H1 (cell line): ENCODE measurements around the gene RDH11.

Experiments used
- CBX5 ChIP-seq: fragments of 300-800, 300-1000 bp; sonication (generic); IDR thresholded peaks from 2 replicates; pipeline ENCODE4 v1.7.1; 2016; ENCODE audit warnings: antibody characterized with exemption, low read length, low read depth
- CHD2 ChIP-seq: IDR thresholded peaks from 2 replicates; pipeline ENCODE4 v1.6.1; 2012; ENCODE audit warnings: low read length, improper control_type of control experiment
- CREB1 ChIP-seq: IDR thresholded peaks from 2 replicates; pipeline ENCODE4 v1.6.1; 2012; ENCODE audit warnings: inconsistent platforms
- GTF2F1 ChIP-seq: IDR thresholded peaks from 2 replicates; pipeline ENCODE4 v1.6.1; 2012; ENCODE audit warnings: low read depth, low read length, improper control_type of control experiment, borderline replicate concordance
- HDAC2 ChIP-seq, 2 experiments: fragments of 300-600 bp in 1 of 2; sonication (generic) in 1 of 2; IDR thresholded peaks; 2 replicates each; pipeline ENCODE4 v1.6.1; 2011 to 2012; ENCODE audit warnings: low read depth in 2 of 2, low read length in 2 of 2, mild to moderate bottlenecking in 2 of 2, moderate library complexity in 2 of 2, borderline replicate concordance in 1 of 2, inconsistent platforms in 1 of 2
- KDM1A ChIP-seq: fragments of 200-600, 300-600 bp; sonication (generic); IDR thresholded peaks from 2 replicates; pipeline ENCODE4 v1.7.1; 2016; ENCODE audit warnings: mild to moderate bottlenecking, low read length, borderline replicate concordance
- POLR2A ChIP-seq, 2 experiments: IDR thresholded peaks; 1 replicate in 1 of 2; 2 replicates in 1 of 2; pipeline ENCODE4 v1.6.1; 2011; ENCODE audit warnings: low read depth in 2 of 2, low read length in 2 of 2, mild to moderate bottlenecking in 2 of 2; ENCODE audit errors: control extremely low read depth in 1 of 2
- SIN3A ChIP-seq, 2 experiments: IDR thresholded peaks in 1 of 2; conservative IDR thresholded peaks in 1 of 2; 2 replicates each; pipeline ENCODE4 v1.6.1; 2011 to 2012; ENCODE audit warnings: low read length in 2 of 2, improper control_type of control experiment in 1 of 2, low read depth in 1 of 2, mild to moderate bottlenecking in 1 of 2
- SIX5 ChIP-seq: IDR thresholded peaks from 2 replicates; pipeline ENCODE4 v1.6.1; 2011; ENCODE audit warnings: mild to moderate bottlenecking, low read depth, low read length
- TF ChIP-seq, protein P1 (sequence below), 3 experiments: IDR thresholded peaks; 1 replicate in 2 of 3; 2 replicates in 1 of 3; pipeline versions ENCODE4 v1.5.1 to v1.6.1; 2011; ENCODE audit warnings: low read length in 3 of 3, mild to moderate bottlenecking in 3 of 3, inconsistent platforms in 2 of 3, low read depth in 1 of 3, moderate library complexity in 1 of 3; ENCODE audit not compliant: insufficient read depth in 1 of 3; ENCODE audit errors: control extremely low read depth in 1 of 3
- TF ChIP-seq, protein P2 (sequence below): IDR thresholded peaks from 2 replicates; pipeline ENCODE4 v1.6.1; 2012; ENCODE audit warnings: inconsistent platforms
- TF ChIP-seq, protein P3 (sequence below): IDR thresholded peaks from 2 replicates; pipeline ENCODE4 v1.6.1; 2012; ENCODE audit warnings: inconsistent platforms

DNA sequence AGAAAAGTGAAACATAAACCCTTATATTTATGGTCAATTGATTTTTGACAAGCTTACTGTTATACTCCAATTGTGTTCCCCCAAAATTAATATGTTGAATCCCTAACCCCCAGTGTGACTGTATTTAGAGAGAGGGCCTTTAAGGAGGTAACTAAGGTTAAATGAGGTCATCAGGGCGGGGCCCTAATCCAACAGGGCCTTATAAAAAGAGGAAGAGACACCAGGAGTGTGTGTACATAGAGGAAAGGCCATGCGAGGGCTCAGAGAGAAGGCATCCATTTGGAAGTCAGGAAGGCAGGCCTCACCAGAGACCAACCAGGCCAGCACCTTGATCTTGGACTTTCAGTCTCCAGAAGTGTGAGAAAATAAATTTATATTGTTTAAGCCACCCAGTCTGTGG lies 14.6 kb downstream of the RDH11 start:
- TF ChIP-seq GTF2F1: no peak
- no peak for TF ChIP-seq CREB1
- TF ChIP-seq POLR2A (IDR thresholded peaks at IDR 0.05; ENCODE audit: control extremely low read depth in 1 of 2, low read depth in 2 of 2, low read length in 2 of 2): no peak
- TF ChIP-seq, protein P1, sequence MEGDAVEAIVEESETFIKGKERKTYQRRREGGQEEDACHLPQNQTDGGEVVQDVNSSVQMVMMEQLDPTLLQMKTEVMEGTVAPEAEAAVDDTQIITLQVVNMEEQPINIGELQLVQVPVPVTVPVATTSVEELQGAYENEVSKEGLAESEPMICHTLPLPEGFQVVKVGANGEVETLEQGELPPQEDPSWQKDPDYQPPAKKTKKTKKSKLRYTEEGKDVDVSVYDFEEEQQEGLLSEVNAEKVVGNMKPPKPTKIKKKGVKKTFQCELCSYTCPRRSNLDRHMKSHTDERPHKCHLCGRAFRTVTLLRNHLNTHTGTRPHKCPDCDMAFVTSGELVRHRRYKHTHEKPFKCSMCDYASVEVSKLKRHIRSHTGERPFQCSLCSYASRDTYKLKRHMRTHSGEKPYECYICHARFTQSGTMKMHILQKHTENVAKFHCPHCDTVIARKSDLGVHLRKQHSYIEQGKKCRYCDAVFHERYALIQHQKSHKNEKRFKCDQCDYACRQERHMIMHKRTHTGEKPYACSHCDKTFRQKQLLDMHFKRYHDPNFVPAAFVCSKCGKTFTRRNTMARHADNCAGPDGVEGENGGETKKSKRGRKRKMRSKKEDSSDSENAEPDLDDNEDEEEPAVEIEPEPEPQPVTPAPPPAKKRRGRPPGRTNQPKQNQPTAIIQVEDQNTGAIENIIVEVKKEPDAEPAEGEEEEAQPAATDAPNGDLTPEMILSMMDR (IDR thresholded peaks at IDR 0.05; ENCODE audit: control extremely low read depth in 1 of 3, insufficient read depth in 1 of 3, low read depth in 1 of 3, low read length in 3 of 3): no peak
- TF ChIP-seq, protein P2, sequence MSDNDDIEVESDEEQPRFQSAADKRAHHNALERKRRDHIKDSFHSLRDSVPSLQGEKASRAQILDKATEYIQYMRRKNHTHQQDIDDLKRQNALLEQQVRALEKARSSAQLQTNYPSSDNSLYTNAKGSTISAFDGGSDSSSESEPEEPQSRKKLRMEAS: no peak
- TF ChIP-seq SIN3A (conservative IDR thresholded peaks at IDR 0.05 in 1 of 2, IDR thresholded peaks at IDR 0.05 in 1 of 2; ENCODE audit: low read depth in 1 of 2, low read length in 2 of 2): no peak
- no peak for TF ChIP-seq CHD2
- no peak for TF ChIP-seq HDAC2 (IDR thresholded peaks at IDR 0.05; ENCODE audit: borderline replicate concordance in 1 of 2, low read depth in 2 of 2, low read length in 2 of 2)
- no peak for TF ChIP-seq CBX5
- TF ChIP-seq SIX5: no peak
- TF ChIP-seq, protein P3, sequence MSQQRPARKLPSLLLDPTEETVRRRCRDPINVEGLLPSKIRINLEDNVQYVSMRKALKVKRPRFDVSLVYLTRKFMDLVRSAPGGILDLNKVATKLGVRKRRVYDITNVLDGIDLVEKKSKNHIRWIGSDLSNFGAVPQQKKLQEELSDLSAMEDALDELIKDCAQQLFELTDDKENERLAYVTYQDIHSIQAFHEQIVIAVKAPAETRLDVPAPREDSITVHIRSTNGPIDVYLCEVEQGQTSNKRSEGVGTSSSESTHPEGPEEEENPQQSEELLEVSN: no peak
- TF ChIP-seq KDM1A: no peak
